A673 (cell line): ENCODE measurements around the gene PRB4.

Experiments
- EZH2 ChIP-seq: fragments of 200-600 bp; sonication (generic); IDR thresholded peaks from 2 replicates; pipeline ENCODE4 v1.6.1; 2017; ENCODE audit warnings: borderline replicate concordance, low read depth, mild to moderate bottlenecking, mixed read lengths, antibody characterized with exemption, low read length; ENCODE audit not compliant: poor library complexity, severe bottlenecking
- TF ChIP-seq, protein P1 (sequence below): fragments of 300-800, 200-600 bp; sonication (generic); conservative IDR thresholded peaks from 2 replicates; pipeline ENCODE4 v1.5.1; 2017; ENCODE audit warnings: low read depth, mild to moderate bottlenecking, antibody characterized with exemption, low read length, moderate library complexity, mixed read lengths

DNA sequence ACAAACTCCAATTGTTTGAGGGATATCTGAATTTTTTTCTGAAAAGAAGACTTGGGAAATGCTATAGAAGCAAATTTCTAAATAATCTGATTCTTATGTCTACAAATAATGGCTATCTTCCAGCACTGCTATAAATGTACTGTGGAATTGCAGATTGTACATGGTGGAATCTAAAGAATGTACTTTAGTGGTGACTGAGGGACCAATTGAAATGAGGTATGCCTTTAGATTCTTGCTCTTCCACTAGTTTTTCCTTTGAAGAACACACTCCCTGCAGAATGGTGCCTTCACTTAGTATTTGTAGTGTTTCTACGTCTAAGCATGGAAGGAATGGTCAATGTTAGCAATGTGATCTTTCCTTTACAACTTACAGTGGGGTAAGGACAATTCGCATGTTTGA lies 11.7 kb upstream of the PRB4 start:
- no peak for TF ChIP-seq EZH2
- TF ChIP-seq, protein P1, sequence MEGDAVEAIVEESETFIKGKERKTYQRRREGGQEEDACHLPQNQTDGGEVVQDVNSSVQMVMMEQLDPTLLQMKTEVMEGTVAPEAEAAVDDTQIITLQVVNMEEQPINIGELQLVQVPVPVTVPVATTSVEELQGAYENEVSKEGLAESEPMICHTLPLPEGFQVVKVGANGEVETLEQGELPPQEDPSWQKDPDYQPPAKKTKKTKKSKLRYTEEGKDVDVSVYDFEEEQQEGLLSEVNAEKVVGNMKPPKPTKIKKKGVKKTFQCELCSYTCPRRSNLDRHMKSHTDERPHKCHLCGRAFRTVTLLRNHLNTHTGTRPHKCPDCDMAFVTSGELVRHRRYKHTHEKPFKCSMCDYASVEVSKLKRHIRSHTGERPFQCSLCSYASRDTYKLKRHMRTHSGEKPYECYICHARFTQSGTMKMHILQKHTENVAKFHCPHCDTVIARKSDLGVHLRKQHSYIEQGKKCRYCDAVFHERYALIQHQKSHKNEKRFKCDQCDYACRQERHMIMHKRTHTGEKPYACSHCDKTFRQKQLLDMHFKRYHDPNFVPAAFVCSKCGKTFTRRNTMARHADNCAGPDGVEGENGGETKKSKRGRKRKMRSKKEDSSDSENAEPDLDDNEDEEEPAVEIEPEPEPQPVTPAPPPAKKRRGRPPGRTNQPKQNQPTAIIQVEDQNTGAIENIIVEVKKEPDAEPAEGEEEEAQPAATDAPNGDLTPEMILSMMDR, result no peak
